HL-60 (cell line): ENCODE data around the gene PSRC1.

Source experiments
- DNase-seq, 2 experiments: peaks; one replicate each; pipeline ENCODE4 v3.0.0-alpha.2; 2010 to 2020; ENCODE audit warnings: low read depth in 1 of 2, low spot score in 1 of 2
- H3K27ac ChIP-seq: fragments of 250-450 bp; sonication (Bioruptor Pico); replicated peaks from 2 replicates; pipeline ENCODE4 v1.5.1; 2020; ENCODE audit warnings: mild to moderate bottlenecking, moderate library complexity
- H3K27me3 ChIP-seq: fragments of 250-450 bp; sonication (Bioruptor Pico); 2 replicates; pipeline ENCODE4 v1.5.1; 2021; ENCODE audit warnings: mild to moderate bottlenecking, moderate library complexity; ENCODE audit not compliant: insufficient read depth, poor library complexity, severe bottlenecking
- H3K4me3 ChIP-seq: replicated peaks from 2 replicates; pipeline ENCODE4 v1.5.1; 2011; ENCODE audit warnings: mild to moderate bottlenecking, control low read depth, low read length; ENCODE audit not compliant: insufficient read depth
- GABPA ChIP-seq: IDR thresholded peaks from 2 replicates; pipeline ENCODE4 v1.6.1; 2012; ENCODE audit warnings: low read depth
- POLR2AphosphoS5 ChIP-seq: IDR thresholded peaks from 2 replicates; pipeline ENCODE4 v1.6.1; 2012; ENCODE audit warnings: low read depth
- SPI1 ChIP-seq: IDR thresholded peaks from 2 replicates; pipeline ENCODE4 v1.6.1; 2012; ENCODE audit warnings: low read depth, mild to moderate bottlenecking, borderline replicate concordance
- TF ChIP-seq, protein P1 (sequence below): IDR thresholded peaks from one replicate; pipeline ENCODE4 v1.5.1; 2011; ENCODE audit warnings: low read length, control low read depth, inconsistent platforms; ENCODE audit not compliant: insufficient read depth
- TF ChIP-seq, protein P2 (sequence below): IDR thresholded peaks from 2 replicates; pipeline ENCODE4 v1.6.1; 2012; ENCODE audit warnings: low read depth; ENCODE audit not compliant: insufficient replicate concordance

Gene PSRC1

DNA sequence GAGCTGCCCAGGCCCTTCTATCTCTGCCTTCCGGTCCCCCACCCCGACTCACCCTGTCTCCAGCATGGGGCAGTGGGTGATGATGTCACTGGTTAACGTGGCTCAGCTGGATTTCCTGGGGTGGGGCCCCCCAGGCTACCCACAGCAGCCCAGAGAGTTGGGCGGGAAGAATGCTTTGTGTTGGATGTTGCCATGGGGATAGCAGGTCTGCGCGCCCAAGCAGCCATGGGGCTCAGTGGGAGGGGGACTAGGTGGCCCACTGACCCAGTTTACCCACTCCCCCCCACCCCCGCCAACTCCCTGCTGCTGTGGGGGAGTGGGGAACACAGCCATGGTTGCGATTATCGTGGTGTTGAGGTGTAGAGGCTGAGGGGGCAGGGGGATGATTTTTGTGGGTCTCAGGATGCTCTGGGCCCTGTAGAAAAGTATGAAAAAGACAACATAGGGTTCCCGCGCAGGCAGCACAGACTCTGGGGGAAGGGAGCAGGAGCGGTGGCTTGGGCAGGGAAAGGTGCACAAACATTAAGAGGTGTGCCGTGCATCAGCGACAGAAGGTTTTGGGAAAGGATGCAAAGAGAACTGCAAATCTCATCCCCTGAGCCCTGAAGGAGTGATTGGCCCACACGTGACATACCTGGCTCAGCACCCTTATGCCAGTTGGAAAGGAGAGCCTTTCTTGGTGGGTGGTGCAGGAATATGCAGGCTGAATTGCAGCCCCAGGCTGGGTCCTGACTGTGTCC, 25.1 kb downstream of the PSRC1 start:
- no peak for TF ChIP-seq SPI1
- no peak for TF ChIP-seq POLR2AphosphoS5
- TF ChIP-seq, protein P1, sequence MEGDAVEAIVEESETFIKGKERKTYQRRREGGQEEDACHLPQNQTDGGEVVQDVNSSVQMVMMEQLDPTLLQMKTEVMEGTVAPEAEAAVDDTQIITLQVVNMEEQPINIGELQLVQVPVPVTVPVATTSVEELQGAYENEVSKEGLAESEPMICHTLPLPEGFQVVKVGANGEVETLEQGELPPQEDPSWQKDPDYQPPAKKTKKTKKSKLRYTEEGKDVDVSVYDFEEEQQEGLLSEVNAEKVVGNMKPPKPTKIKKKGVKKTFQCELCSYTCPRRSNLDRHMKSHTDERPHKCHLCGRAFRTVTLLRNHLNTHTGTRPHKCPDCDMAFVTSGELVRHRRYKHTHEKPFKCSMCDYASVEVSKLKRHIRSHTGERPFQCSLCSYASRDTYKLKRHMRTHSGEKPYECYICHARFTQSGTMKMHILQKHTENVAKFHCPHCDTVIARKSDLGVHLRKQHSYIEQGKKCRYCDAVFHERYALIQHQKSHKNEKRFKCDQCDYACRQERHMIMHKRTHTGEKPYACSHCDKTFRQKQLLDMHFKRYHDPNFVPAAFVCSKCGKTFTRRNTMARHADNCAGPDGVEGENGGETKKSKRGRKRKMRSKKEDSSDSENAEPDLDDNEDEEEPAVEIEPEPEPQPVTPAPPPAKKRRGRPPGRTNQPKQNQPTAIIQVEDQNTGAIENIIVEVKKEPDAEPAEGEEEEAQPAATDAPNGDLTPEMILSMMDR: no peak
- no peak for TF ChIP-seq GABPA
- TF ChIP-seq, protein P2, sequence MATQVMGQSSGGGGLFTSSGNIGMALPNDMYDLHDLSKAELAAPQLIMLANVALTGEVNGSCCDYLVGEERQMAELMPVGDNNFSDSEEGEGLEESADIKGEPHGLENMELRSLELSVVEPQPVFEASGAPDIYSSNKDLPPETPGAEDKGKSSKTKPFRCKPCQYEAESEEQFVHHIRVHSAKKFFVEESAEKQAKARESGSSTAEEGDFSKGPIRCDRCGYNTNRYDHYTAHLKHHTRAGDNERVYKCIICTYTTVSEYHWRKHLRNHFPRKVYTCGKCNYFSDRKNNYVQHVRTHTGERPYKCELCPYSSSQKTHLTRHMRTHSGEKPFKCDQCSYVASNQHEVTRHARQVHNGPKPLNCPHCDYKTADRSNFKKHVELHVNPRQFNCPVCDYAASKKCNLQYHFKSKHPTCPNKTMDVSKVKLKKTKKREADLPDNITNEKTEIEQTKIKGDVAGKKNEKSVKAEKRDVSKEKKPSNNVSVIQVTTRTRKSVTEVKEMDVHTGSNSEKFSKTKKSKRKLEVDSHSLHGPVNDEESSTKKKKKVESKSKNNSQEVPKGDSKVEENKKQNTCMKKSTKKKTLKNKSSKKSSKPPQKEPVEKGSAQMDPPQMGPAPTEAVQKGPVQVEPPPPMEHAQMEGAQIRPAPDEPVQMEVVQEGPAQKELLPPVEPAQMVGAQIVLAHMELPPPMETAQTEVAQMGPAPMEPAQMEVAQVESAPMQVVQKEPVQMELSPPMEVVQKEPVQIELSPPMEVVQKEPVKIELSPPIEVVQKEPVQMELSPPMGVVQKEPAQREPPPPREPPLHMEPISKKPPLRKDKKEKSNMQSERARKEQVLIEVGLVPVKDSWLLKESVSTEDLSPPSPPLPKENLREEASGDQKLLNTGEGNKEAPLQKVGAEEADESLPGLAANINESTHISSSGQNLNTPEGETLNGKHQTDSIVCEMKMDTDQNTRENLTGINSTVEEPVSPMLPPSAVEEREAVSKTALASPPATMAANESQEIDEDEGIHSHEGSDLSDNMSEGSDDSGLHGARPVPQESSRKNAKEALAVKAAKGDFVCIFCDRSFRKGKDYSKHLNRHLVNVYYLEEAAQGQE: no peak
- H3K27me3 ChIP-seq: no peaks in the 10 kb centered on the region
- no peak overlapping the region for H3K27ac ChIP-seq
- DNase-seq: no peak
- no peak overlapping the region for H3K4me3 ChIP-seq

DNA sequence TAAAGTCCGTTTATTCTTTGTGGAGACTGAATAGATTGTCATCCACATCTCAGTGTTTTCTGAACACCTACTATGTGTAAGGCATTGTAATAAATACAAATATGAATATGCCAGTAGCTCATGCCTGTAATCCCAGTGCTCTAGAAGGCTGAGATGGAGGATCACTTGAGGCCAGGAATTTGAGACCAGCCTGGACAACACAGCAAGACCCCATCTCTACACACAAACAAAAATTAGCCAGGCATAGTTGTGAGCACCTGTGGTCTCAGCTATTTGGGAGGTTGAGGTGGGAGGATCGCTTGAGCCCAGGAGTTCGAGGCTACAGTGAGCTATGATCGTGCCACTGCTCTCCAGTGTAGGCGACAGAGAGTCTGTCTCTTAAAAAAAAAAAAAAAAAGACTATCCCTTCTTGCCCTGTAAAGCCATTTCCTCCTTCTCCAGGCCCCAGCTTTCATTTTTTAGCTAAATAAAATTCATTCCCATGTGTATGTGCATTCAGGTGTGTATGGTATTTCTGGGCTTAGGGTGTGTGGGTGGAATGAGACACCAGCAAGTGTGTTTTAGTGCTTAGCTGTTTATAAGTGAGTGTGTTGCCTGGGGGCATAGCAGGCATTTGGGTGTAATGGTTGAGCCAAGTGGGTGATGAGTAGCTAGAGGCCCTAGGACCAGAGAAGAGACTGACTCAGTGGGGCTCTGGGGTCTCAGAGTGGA, 25.8 kb downstream of the PSRC1 start:
- TF ChIP-seq POLR2AphosphoS5: no peak
- no peak for TF ChIP-seq GABPA
- TF ChIP-seq, protein P2: no peak
- TF ChIP-seq, protein P1: no peak
- no peak for TF ChIP-seq SPI1
- DNase-seq: no peak
- no peak overlapping the region for H3K4me3 ChIP-seq
- H3K27me3 ChIP-seq: peaks cover 2% of the 10 kb centered on the region
- no peak overlapping the region for H3K27ac ChIP-seq

DNA sequence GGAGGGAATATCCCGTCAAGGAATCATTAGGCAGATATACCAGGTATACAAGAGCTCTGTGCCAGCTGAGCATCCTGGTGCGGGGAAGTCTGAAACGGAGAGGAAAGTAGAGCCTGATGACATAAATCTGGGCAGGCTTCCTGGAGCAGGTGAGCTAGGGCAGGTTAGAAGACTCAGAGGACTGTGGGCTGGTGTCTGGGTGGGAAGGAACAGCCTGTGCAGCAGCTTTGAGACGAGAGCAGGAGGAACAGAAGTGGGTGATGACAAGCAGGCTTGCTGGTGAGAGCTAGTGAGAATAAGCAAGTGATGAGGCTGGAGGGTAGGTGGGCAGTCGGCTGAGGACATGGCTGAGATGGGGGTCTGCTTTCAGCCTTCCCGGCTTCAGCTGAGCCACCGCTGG, 26.9 kb downstream of the PSRC1 start:
- TF ChIP-seq GABPA (no peak), SPI1 (no peak), POLR2AphosphoS5 (no peak)
- TF ChIP-seq, protein P2: no peak
- TF ChIP-seq, protein P1: no peak
- Histone ChIP-seq H3K4me3 (no peak overlapping the region), H3K27ac (no peak overlapping the region), H3K27me3 (peaks cover 12% of the 10 kb centered on the region)
- DNase-seq: no peak
